GM19025 (cell line): ENCODE results near the gene SORCS2.
"Not testable (repeated sequence)": the region's sequence is repeated elsewhere in the genome, so short reads cannot be mapped to it uniquely, and the experiment has no call there.

ENCODE experiments used
- ATAC-seq: cut with Tn5 transposase; IDR thresholded peaks from one replicate; pipeline ENCODE4 v1.9.1; 2021; ENCODE audit warnings: mild to moderate bottlenecking, low read depth, moderate library complexity; ENCODE audit not compliant: unreplicated experiment

The SORCS2 gene

GRCh38 chr4:7552466-7552865 lies 360.1 kb downstream of the SORCS2 start:
- ATAC-seq = no peak

- ATAC-seq = no peak
Observed at GRCh38 chr4:7553280-7553679, 360.9 kb downstream of the SORCS2 start.

GRCh38 chr4:7554905-7555304 lies 362.6 kb downstream of the SORCS2 start:
- no peak for ATAC-seq

- ATAC-seq = no peak
Observed at GRCh38 chr4:7556558-7556957, 364.2 kb downstream of the SORCS2 start.

GRCh38 chr4:7557456-7557855 lies 365.1 kb downstream of the SORCS2 start:
- ATAC-seq = no peak

GRCh38 chr4:7558436-7558835 lies 366.1 kb downstream of the SORCS2 start:
- no peak for ATAC-seq

GRCh38 chr4:7559316-7559715 lies 367.0 kb downstream of the SORCS2 start:
- ATAC-seq = no peak

- ATAC-seq = no peak
Observed at GRCh38 chr4:7559741-7560395, 367.5 kb downstream of the SORCS2 start.

- ATAC-seq = no peak
Observed at GRCh38 chr4:7561557-7561956, 369.2 kb downstream of the SORCS2 start.

GRCh38 chr4:7564242-7564641 lies 371.9 kb downstream of the SORCS2 start:
- ATAC-seq = no peak

GRCh38 chr4:7565483-7565882 lies 373.1 kb downstream of the SORCS2 start:
- no peak for ATAC-seq

- no peak for ATAC-seq
Observed at GRCh38 chr4:7569810-7570783, 377.8 kb downstream of the SORCS2 start.

- ATAC-seq = no peak
Observed at GRCh38 chr4:7571001-7571400, 378.7 kb downstream of the SORCS2 start.

- no peak for ATAC-seq
Observed at GRCh38 chr4:7571701-7572100, 379.4 kb downstream of the SORCS2 start.

GRCh38 chr4:7572894-7573293 lies 380.6 kb downstream of the SORCS2 start:
- ATAC-seq = no peak

GRCh38 chr4:7573576-7574091 lies 381.3 kb downstream of the SORCS2 start:
- ATAC-seq = no peak

- no peak for ATAC-seq
Observed at GRCh38 chr4:7574287-7575014, 382.1 kb downstream of the SORCS2 start.

GRCh38 chr4:7575426-7575825 lies 383.1 kb downstream of the SORCS2 start:
- ATAC-seq = no peak

- ATAC-seq = not testable (repeated sequence)
Observed at GRCh38 chr4:7577361-7578039, 385.2 kb downstream of the SORCS2 start.

- ATAC-seq = no peak
Observed at GRCh38 chr4:7581477-7581876, 389.1 kb downstream of the SORCS2 start.
